Activated CD4-positive, CD25-positive, alpha-beta regulatory T cell treated with anti-CD3 and anti-CD28 coated beads, Interleukin-2, amount 50 U/mL, for 72 hours (primary cell): ENCODE measurements around the gene TCAIM.

Experiments
- DNase-seq: peaks from one replicate; pipeline ENCODE4 v3.0.0; 2021

TCAIM gene

GRCh38 chr3:44446929-44447328, 108.4 kb downstream of the TCAIM start:
- no peak for DNase-seq

DNA sequence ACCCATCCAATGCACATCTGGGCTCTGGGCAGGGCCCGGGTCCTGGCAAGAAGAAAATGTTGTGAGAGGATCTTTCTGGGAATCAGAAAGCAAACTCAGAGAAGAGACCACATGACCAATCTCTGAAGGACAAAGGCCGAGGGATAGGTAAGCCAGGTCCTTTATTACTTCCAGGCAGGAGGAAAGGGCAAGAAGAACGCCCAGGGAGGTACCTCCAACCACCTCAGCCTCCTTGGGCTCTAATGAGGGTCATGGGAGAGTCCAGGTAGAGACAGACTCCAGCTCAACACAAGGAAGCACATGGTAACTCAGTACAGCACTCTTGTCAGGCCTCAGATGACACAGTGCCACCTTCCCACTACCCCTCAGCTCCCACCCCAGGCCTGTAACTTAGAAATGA, 112.9 kb downstream of the TCAIM start:
- no peak for DNase-seq

- no peak for DNase-seq
These were observed 115.7 kb downstream of the TCAIM start for GRCh38 chr3:44454258-44454657.

GRCh38 chr3:44455318-44455717, 116.8 kb downstream of the TCAIM start:
- DNase-seq = no peak
